Measurements from ENCODE around the gene BAHD1.

The BAHD1 gene

GRCh38 chr15:40459391-40460015, 18.8 kb downstream of the BAHD1 start:
- no peak for ATAC-seq
- TF ChIP-seq TOX (CRISPR knock-in tag; IDR thresholded peaks at IDR 0.05; ENCODE audit: borderline replicate concordance) (no peak), CSRNP3 (CRISPR knock-in tag; IDR thresholded peaks at IDR 0.05) (no peak), ZNF565 (CRISPR knock-in tag; conservative IDR thresholded peaks at IDR 0.05; ENCODE audit: low read depth) (no peak), PPARA (CRISPR knock-in tag; IDR thresholded peaks at IDR 0.05; ENCODE audit: borderline replicate concordance) (no peak)

DNA sequence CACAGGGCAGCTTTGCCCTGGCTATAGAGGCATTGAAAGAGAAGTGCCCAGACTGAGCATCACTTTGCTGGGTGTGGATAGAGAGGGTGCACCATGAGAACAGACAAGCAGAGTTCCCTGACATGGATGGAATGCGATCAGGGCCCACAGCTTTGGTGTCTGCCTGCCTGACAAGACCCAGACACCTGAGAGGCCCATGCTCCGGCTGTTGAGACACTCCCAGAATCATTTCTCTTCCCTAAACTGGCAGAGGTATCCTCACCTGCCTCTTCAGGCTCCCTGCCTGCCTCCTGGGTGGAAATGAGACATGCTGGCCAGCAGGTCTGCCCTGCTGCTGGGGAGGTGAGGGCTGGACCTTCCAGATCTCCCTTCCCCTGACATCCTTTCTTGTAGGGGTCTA, 19.7 kb downstream of the BAHD1 start:
- TF ChIP-seq CSRNP3 (CRISPR knock-in tag; IDR thresholded peaks at IDR 0.05) (no peak), RARB (CRISPR knock-in tag; IDR thresholded peaks at IDR 0.05) (no peak), BACH2 (CRISPR knock-in tag; IDR thresholded peaks at IDR 0.05; ENCODE audit: borderline replicate concordance) (no peak), ZNF70 (CRISPR knock-in tag; IDR thresholded peaks at IDR 0.05) (no peak), ZFP30 (CRISPR knock-in tag; IDR thresholded peaks at IDR 0.05) (no peak), CSDC2 (CRISPR knock-in tag; IDR thresholded peaks at IDR 0.05) (no peak), CREB5 (CRISPR knock-in tag; IDR thresholded peaks at IDR 0.05; ENCODE audit: low read depth) (no peak), PPARA (CRISPR knock-in tag; IDR thresholded peaks at IDR 0.05; ENCODE audit: borderline replicate concordance) (no peak), ARNTL (CRISPR knock-in tag; IDR thresholded peaks at IDR 0.05; ENCODE audit: borderline replicate concordance, low read depth) (no peak), ESRRG (CRISPR knock-in tag; IDR thresholded peaks at IDR 0.05) (no peak), TCF4 (CRISPR knock-in tag; IDR thresholded peaks at IDR 0.05; ENCODE audit: borderline replicate concordance) (no peak), OSR1 (CRISPR knock-in tag; IDR thresholded peaks at IDR 0.05) (no peak)
- TF ChIP-seq, protein P1, sequence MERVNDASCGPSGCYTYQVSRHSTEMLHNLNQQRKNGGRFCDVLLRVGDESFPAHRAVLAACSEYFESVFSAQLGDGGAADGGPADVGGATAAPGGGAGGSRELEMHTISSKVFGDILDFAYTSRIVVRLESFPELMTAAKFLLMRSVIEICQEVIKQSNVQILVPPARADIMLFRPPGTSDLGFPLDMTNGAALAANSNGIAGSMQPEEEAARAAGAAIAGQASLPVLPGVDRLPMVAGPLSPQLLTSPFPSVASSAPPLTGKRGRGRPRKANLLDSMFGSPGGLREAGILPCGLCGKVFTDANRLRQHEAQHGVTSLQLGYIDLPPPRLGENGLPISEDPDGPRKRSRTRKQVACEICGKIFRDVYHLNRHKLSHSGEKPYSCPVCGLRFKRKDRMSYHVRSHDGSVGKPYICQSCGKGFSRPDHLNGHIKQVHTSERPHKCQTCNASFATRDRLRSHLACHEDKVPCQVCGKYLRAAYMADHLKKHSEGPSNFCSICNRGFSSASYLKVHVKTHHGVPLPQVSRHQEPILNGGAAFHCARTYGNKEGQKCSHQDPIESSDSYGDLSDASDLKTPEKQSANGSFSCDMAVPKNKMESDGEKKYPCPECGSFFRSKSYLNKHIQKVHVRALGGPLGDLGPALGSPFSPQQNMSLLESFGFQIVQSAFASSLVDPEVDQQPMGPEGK (CRISPR knock-in tag; IDR thresholded peaks at IDR 0.05; ENCODE audit: borderline replicate concordance) = no peak
- no peak for ATAC-seq

GRCh38 chr15:40461958-40462357, 21.2 kb downstream of the BAHD1 start:
- ATAC-seq = no peak
- no peak for TF ChIP-seq ARNTL (CRISPR knock-in tag; IDR thresholded peaks at IDR 0.05; ENCODE audit: borderline replicate concordance, low read depth)
- TF ChIP-seq ZNF70 (CRISPR knock-in tag; IDR thresholded peaks at IDR 0.05) = no peak
- TF ChIP-seq ZFP30 (CRISPR knock-in tag; IDR thresholded peaks at IDR 0.05) = no peak
- TF ChIP-seq TCF4 (CRISPR knock-in tag; IDR thresholded peaks at IDR 0.05; ENCODE audit: borderline replicate concordance) = no peak

DNA sequence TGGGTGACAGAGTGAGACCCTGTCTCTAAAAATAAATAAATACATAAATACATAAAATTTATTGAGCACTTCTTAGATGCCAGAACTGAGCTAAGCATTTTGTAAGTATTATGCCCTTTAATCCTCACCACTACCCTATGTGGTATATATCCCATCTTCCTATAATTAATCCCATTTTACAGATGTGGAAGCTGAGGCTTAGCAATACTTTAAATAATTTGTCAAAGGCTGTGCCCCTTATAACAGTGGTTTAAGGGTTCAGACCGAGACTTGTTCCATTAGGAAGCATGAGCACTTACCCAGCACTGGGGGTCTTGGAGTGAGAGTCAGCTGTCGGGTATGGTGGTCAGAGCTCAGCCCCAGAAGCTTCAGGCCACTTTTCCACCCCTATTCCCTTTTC, 22.5 kb downstream of the BAHD1 start:
- no peak for TF ChIP-seq ZNF8 (CRISPR knock-in tag; IDR thresholded peaks at IDR 0.05)
- TF ChIP-seq RARB (CRISPR knock-in tag; IDR thresholded peaks at IDR 0.05) = no peak
- TF ChIP-seq TCF4 (CRISPR knock-in tag; IDR thresholded peaks at IDR 0.05; ENCODE audit: borderline replicate concordance) = no peak
- TF ChIP-seq TOX (CRISPR knock-in tag; IDR thresholded peaks at IDR 0.05; ENCODE audit: borderline replicate concordance) = no peak
- no peak for ATAC-seq

DNA sequence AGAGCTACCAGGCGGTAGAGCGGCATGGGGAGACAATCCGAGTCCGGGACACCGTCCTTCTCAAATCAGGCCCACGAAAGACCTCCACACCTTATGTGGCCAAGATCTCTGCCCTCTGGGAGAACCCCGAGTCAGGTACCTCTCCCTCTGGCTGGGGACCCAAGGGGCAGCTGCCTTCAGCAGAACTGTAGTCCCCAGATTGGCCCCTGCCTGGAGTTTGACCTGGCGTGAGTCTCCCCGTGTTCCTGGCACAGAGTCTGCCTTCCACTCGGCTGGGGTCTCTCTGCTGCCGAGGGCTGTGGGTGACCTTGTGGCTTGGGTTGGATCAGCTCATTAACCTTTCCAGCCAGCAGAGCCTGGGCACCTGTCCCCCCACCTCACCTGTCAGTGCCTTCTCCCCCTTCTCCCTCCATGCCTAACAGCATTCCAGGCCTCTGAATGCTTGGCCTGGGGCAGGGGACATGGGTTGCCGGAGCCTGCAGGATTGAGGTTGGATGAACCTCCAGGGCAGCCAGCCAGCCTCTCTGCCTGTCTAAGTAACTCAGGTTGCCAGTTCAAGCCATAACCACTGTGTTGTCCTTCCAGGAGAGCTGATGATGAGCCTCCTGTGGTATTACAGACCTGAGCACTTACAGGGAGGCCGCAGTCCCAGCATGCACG, 23.3 kb downstream of the BAHD1 start:
- ATAC-seq = no peak
- no peak for TF ChIP-seq SNAI2 (CRISPR knock-in tag; IDR thresholded peaks at IDR 0.05)
- TF ChIP-seq ZNF8 (CRISPR knock-in tag; IDR thresholded peaks at IDR 0.05) = no peak
- no peak for TF ChIP-seq ZC3H10 (CRISPR knock-in tag; IDR thresholded peaks at IDR 0.05)
- TF ChIP-seq PPARA (CRISPR knock-in tag; IDR thresholded peaks at IDR 0.05; ENCODE audit: borderline replicate concordance) = no peak
- no peak for TF ChIP-seq CREB5 (CRISPR knock-in tag; IDR thresholded peaks at IDR 0.05; ENCODE audit: low read depth)
- TF ChIP-seq ESRRG (CRISPR knock-in tag; IDR thresholded peaks at IDR 0.05) = no peak

All from SK-N-SH treated with all-trans-retinoic acid at 6 μM for 48 hours (cell line).